Cerebellar cortex (tissue), 1 donor: ENCODE results near the gene RNF4.
"Not testable (repeated sequence)": the region's sequence is repeated elsewhere in the genome, so short reads cannot be mapped to it uniquely, and the experiment has no call there.

Source experiments
- DNase-seq: peaks from one replicate; pipeline ENCODE4 v3.0.0-alpha.2; 2015; ENCODE audit warnings: low spot score

The RNF4 gene

DNA sequence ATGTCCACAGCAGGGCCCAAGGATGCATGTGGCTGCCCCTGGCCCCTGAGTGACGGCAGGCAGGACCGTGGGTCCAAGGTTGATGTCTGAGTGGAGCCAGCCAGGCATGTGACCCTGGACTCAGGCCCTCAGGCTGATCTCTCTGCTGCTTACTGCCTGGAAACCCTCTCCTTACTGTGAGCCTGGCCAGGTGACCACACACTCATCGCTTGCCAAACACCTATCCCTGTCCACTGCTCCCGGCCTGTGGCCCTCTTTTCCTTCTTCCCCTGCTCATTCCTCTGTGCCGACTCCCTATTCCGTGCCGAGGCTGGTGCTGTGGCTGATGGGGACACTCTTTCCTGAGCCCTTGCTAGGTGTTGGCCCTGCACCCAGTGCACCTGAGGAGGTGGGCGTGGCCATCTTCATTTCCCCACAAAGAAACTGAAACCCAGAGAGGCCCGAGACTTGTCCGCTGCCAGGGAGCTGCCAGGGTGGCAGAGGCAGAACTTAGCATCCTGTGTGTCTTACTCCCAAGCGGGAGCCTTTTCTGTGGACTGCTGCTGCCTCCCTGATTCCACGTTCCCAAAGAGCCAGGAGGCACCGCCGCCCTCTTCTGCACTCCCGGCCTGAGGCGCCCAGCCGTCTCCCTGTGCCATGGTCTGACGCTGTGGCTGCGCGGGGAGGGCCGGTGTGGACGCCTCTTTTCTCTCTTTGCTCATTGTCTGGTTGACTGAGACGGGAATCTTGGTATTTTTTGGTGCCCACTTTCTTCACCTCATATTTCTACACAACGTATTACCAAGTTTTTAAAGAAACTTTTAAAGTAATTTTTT lies 11.2 kb upstream of the RNF4 start:
- DNase-seq, result no peak

DNA sequence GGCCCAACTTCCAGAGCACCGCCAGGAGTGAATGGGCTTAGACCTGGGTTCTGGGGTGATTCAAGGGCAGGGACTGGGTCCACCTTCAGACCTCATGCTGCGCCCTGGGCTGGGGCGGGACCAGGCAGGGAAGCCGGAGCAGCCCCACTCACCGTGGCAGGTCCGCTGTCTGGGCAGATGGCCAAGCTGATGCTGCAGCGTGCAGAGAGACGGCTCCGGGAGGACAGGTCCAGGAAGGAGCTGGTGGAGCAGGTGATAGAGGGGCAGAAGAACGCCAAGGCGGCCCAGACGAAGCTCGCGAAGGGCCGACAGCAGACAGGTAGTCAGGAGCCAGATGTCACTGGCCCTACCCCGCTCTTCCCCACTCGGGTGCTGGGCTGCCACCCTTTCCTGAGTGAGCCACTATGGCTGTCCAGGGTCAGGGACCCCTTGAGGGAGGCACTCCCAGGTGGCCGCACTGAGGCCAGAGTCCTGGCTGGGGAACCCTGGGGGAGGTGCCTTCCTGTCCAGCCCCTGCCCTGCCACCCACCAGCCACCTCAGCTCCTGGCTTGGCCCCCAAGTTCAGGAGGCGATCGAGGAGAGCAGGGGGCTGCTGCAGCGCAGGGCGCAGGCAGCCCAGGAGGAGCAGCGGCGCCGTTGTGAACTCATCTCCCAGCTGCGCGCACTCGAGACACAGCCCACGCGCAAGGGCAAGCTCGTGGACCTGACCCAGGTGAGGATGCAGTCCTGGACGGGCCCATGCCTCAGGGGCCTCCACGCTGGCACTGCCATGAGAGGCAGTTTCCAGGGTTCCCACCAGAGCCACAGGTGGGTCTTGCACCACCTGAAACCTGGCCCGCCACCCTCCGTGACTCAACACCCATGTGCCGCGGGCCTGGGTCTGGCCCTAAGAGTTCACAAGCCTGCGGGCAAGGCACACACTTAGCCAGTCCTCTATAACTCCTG lies 10.1 kb upstream of the RNF4 start:
- DNase-seq, result no peak

DNA sequence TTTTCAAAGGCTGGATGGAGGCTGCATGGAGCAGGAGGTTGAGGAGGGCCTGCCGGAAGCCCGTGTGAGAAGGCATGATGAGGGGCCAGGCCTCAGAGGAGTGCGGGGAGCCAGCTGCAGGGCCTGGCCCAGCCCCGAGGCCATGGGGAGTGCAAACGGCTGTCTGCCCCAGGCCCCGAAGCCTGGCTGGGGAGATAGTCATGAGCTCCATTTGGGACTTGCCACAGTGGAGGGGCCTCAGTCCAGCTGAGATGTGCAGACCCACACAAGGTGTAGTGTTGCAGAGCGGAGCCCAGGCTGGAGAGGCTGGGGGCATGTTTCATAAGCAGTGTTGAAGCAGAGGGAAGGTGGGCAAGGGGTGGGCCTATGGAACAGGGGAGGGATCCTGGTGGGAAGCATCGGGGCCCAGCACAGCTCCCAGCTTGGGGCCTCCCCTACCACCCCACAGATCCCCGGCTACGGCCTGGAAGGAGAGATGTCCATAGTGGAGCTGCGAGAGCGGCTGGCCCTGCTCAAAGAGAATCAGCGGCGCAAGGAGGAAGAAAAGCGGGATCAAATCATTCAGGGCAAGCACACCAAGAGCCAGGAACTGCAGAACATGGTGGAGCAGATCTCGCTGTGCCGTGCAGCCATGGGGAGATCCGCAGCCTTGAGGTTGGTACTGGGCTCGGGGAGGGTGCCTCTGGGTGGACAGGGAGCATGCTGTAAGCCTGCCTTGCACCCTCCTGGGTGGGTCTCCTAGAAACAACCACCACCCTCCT lies 9.1 kb upstream of the RNF4 start:
- no peak for DNase-seq

DNA sequence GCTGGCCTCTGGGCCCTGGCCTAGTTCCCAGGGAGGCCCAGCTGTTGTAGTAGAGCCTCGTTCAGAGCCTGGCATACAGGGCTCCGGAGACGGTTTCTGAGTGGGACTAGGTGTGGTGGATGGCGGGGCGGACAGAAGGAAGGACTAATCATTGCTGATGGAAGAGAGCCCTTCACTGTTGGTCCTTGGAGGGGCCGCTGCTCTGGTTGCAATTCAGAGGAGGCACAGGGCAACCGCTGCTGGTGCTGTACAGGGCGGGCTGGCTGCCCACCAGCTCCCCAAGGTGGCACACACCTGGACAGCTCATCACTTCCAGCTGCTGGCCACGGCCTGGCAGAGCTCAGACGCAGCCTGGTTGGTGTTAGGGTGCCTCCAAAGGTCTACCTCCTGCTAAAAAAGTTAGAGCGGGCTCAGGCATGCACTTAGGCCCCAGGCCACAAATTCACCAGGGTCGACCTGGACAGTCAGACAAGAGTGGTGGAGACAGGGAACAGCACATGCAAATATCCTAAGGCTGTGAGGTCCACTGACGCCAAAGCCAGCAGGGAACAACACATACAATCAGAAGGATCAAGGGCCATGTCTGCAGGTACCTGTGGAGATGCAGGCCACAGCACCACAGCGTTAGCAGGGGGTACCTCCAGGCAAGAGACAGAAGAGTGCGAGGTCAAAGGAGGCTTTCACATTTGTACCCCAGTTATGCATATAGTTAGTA lies 7.5 kb upstream of the RNF4 start:
- no peak for DNase-seq

DNA sequence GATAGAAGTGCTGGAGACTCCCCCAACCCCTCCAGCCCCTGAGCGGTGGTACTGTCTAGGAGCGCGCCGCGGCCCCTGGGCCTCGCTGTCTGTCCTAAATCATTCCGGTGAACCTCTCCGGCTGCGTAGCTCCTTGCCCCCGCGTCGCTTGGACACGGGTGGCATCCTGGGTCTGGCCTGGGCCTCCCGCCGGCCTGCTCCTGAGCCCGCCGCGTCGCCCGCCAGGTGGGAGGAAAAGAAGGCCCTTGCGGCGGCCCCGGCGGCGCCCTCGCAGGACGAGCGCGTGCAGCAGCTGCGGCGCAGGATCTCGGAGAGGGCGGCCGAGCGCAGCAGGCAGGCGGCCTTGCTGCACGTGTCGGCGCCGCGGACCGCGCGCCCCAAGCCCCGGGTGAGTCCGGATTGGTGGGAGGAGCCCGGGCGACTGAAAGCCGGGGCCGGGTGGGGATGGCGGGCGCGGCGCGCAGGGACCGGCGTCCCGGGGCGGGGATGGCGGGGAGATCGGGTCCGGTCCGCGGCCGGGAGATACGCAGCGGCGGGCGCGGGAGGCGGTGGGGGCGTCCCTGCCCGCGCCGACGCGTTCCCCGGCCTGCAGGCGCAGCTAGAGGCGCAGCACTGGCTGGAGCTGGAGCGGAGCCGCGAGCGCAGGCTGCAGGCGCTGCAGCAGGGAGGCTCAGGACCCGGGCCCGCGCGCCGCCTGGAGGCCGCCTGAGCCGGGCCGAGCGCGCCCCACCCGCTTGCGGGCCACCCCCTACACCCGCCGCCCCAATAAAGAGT lies 6.5 kb upstream of the RNF4 start:
- peak; percentile 65 for DNase-seq

DNA sequence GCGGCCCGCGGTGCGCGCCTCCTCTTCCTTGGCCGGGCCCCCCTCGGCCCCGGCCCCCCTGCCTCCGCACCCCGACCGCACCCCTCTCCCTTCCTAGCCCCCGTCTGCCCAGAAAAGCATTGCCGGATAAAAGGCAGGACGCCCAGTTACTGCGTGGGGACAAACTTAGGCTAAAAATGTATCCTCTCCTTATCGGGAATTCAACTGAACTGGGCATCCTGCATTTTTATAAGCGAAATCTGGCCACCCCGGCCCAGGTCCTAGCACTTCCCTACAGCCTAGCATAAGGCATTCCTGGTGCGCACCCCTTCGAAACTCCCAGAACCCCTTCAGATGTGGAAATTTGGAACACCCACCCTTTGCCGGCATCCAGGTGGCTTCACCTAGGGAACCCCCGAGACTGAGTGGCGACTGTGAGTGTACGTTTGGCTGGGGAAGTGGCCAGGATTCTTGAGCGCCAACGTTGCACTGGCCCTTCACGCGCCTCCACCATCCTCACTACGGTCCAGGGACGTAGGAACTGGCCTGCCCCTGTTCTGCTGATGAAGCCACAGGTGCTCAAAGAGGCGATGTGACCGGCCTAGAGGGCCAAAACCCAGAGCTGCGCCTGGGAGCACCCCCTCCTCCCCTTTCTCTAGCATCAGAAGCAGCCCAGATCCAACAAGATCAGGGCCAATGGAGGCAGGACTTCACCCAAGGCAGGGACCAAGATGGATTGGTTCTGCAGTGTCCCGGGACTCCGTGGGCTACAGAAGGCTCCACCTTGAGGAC lies 5.7 kb upstream of the RNF4 start:
- peak; percentile 29 for DNase-seq

DNA sequence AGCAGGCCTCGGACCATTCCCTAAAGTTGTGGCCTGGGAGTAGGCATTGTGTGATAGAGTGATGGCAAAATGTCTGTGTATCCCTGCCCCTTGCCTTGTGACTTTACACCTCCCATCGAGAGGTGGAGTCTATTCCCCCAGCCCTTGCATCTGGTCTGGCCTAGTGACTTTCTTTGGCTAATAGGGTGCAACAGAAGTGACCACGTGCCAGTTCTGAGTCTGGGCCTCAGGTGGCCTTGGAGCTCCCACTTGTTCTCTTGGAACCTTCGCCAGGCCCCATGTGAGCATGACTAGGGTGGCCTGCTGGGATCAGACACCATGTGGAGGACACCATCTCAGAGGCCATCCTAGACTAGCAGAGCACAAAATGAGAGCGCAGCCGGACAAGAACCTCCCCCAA lies 3.9 kb upstream of the RNF4 start:
- no peak for DNase-seq

DNA sequence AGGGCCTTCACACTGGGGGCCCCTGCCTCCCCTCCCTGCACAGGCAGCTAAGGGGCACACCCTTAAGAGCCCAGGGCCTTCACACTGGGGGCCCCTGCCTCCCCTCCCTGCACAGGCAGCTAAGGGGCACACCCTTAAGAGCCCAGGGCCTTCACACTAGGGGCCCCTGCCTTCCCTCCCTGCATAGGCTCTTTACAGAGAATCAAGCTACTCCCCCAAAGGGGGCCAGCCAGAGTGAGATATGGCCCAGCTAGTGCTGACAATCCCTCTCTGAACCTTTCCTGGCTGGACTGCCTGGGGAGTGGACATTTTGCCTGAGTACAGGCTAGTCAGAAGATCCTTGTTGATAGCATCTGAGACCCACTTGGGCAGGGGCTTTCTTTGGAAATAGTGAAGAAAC lies 3.4 kb upstream of the RNF4 start:
- not testable (repeated sequence) for DNase-seq

DNA sequence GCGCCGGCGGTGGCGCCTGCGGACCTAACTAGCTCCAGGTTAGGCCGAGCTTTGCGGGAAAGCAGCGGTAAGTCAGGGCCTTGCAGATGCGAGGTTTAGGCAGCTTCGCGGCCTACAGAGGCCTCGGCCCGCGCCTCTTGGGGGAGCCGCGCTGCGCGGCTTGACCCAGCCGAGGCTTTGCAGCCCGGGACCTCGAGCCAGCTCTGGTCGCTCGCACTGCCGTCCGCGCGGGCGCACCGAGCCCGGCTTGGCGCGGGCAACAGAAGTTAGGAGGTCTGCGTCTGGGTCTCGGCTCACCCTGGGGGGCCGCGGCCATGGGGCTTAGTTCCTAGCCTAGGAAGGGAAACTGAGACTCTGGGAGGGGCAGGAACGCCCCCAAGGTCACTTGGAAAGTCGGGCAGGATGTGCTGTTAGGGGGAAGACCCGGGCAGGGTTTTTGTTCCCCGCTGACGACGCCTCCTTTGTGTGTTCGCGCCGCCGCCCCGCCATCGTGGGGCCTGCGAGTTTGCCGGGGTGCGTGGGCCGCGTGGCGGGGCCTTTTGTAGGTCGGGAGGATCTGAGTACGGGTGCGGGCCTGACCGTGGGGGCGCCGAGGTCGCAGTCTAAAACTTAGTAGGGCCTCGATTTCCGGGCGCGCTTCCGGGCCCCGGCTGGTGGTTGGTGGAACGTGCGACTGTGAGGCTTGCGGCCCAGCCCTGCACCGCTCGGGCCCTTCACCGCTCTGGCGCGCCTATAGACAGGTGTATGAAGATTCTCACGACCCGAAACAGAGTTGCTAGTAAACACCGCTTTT lies 482 bp downstream of the RNF4 start:
- no peak for DNase-seq

DNA sequence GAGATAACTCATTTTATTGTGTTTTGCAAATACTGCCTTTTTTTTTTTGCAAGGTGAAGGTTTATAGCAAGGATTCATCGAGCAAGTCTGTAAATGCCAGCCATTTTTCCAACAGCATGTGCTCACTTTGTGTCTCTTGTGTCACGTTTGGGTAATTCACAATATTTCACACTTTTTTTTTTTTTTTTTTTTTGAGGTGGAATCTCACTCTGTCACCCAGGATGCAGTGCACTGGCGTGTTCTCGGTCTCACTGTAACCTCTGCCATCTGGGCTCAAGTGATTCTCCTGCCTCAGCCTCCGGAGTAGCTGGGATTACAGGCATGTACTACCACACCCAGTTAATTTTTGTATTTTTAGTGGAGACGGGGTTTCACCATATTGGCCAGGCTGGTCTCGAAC lies 1.9 kb downstream of the RNF4 start:
- no peak for DNase-seq

DNA sequence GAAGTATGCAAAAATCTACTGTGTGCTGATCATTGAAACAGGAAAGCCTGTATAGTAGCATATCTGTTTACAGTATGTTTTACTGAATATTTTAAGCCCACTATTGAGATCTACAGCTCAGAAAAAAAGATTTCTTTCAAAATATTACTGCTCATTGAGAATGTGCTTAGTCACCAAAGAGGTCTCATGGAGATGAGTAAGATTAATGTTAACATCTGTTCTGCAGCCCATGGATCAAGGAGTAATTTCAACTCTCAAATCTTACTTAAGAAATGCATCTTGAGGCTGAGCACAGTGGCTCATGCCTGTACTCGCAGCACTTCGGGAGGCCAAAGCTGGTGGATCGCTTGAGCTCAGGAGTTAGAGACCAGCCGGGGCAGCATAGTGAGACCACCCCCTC lies 3.3 kb downstream of the RNF4 start:
- DNase-seq, result no peak

DNA sequence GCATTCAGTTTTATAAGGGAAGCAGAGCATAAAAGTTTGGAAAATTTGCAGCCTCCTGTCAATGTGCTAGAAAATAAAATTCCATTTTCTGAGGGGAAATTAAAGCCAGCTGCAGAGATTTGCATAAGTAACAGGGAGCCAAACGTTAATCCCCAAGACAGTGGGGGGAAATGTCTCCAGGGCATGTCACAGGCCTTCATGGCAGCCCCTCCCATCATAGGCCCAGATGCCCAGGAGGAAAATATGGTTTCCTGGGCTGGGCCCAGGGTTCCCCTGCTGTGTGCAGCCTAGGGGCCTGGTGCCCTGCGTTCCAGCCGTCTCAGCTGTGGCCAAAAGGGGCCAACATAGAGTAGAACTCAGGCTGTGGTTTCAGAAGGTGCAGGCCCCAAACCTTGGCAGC lies 9.3 kb downstream of the RNF4 start:
- no peak for DNase-seq

DNA sequence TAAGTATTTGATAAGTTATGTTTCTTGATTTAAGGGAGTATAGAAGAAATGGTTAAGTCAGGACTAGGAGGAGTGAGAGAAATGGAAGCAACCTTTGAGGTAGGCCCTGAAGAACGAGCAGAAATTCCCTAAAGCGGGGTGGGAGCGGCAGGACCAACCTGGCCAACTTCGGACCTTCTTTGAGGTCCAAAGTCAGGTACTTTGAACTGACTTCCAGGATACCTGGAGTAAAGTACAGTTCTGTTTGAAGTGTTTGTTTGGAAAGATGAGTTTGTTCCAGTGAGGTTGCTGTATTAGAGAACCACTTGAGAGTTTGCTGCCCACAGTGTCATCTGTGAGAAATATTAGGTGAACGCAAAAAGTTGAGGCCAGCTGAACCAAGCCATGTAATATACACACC lies 11.7 kb downstream of the RNF4 start:
- no peak for DNase-seq

DNA sequence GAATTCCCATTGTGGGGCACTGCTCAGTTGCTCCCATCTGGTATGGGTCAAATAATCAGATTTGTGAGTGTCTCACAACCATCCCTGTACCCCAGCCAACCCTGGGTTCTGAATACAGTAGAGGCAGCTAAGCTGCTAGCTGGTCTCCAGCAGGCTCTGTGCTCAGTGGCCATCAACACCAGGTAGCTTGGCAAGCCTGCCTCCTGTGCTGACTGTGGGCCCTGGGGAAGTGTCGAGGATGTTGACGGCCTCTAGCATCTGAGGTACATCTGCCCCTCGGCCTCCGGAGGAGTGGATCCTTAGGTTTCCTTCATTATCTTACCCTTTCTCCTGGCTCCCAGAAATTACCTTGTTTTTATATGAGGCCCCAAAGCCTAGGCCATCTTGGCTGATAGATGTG lies 13.3 kb downstream of the RNF4 start:
- no peak for DNase-seq

DNA sequence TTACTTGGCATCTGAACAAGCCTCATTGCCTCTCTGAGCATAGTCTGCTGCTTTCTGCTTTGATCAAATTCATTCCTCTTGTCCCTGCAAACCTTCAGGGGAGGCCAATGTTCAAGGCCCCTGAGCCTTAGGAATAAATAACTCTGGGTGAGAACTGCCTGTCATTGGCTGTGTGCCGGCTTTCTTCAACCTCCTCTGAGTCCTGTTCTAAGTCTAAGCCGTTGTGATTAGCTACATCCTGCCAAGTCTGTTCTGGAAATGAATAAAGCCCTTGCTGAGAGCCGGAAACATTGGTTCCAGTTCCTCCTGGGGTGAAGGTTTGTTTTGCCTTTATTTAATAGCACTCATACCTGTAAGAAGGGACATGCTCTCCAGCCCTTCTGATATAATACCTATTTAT lies 13.8 kb downstream of the RNF4 start:
- DNase-seq, result peak; percentile 83

DNA sequence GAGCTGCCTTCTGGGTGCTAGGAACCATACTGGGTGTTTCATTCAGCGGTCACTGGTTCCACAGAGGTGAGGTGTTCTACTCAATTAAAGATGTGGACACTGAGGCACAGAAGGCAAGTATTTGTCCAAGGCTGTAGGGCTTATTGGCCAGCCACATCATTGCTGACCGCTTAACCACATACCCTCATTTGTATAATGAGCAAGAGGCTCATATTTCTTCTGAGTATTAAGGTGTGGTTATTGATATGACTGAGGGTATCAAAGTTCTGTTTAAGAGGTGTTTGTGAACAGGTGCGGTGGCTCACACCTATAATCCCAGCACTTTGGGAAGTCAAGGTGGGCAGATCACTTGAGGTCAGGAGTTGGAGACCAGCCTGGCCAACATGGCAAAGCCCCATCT lies 14.3 kb downstream of the RNF4 start:
- no peak for DNase-seq

DNA sequence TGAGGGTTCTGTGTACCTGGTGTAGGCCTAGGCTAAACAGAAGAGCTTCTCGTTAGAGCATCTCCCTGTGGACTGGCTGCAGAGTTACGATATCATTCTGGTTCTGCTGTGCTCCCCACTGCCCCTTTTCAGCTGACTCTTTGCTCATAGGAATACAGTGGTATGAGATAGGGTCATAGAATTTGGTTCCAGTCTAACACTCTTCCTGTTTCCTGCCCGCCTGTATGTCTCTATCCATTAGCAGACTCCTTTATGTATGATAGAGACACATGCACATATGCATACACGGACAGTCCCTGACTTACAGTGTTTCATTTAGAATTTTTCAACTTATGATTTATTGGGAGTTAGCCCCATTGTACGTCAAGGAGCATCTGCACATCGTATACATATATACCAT lies 15.3 kb downstream of the RNF4 start:
- no peak for DNase-seq

DNA sequence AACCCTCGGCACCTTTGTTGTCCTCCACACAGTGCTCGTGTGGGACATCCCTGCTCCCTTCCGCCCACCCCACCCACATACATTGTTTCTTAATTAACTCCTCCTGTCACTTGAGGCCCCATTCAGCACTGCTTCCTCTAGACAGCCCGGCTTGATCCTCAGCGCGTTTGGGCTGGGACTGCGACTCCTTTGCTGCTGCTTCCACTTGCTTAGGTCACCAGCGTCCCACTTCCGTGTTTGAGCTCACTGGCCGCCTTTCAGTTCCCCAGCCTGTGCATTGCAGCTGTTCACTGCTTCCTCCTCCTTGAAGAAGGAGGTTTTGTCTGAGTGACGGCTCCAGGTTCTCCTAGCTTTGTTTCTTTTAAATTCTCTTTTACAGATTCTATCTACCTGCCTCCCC lies 16.1 kb downstream of the RNF4 start:
- no peak for DNase-seq

DNA sequence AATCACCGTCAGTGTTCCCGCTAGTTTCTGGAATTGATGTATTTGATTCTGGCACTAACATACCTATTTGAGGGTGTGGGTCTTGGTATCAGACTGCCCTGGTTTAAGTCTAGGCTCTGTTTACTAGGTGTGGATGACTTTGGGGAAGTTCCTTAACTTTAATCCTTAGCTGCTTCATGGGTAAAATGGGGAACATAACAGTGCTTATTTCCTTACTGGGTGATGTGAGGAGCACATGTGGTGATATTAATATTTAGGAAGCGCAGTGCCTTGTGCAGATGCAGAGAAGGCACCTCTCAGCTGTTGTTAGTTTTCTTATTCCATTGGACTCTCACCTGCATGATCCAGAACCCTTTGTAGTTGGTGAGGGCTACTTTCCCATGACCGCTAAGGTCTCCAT lies 17.1 kb downstream of the RNF4 start:
- no peak for DNase-seq
